Gastroesophageal sphincter (tissue), 3 donors: ENCODE data around the gene BRD4.

Source experiments
- CTCF ChIP-seq, 4 experiments: fragments of 200-600 bp in 2 of 4; fragments of 450-650 bp in 2 of 4; sonication (generic) in 1 of 4; IDR thresholded peaks; one replicate each; pipeline ENCODE4 v1.5.1; 2017 to 2019; ENCODE audit warnings: antibody characterized with exemption in 4 of 4, mild to moderate bottlenecking in 2 of 4, moderate library complexity in 2 of 4
- POLR2A ChIP-seq, 2 donors: fragments of 450-650 bp; IDR thresholded peaks; one replicate each; pipeline ENCODE4 v1.6.1; 2017; ENCODE audit warnings: antibody characterized with exemption in 2 of 2, mild to moderate bottlenecking in 2 of 2, moderate library complexity in 1 of 2

DNA sequence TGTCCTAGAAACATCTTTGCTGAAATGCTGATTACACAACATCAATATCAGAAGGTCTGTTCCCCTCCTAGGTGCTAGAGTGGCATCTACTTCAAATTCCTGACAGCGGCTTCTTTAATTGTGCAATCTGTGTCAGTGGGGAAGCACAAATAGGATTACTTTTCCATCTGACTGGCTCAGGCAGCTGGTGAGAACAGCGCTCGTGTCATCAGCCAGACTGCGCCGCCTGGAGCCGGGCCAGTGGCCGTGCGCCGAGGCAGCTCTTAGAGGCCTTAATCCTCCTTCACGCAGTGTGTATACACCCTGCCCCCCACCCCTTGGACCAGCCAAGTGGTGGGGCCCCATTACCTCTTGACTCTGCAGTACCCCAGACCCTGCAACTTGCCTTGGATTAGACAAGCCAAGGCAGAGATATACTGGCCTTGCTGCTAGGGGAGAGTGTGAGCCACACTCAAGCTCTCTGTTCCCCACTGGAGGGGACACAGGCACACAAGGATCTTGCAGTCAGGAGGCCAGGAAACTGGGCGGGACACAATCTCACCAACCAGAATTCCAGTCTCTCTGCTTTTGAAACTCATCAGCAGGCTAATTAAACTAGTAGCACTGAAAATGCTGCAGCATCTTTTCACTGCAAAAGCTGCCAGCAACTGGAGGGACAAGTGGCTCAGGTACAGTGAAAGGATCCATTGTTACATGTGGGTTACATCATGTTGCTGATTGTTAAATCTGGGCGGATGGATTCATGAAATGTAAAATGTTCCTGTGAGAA lies 51.2 kb downstream of the BRD4 start:
- TF ChIP-seq CTCF (IDR thresholded peaks at IDR 0.05) (peak in 3 of 4 experiments; percentile 12 to 38 (median 24)), POLR2A (IDR thresholded peaks at IDR 0.05) (no peak)
